HG03159 (cell line): Measurements from ENCODE around the gene ALDH4A1.

ENCODE experiments used
- ATAC-seq: cut with Tn5 transposase; IDR thresholded peaks from one replicate; pipeline ENCODE4 v1.9.1; 2021; ENCODE audit warnings: mild to moderate bottlenecking, moderate library complexity; ENCODE audit not compliant: unreplicated experiment

ALDH4A1 gene

GRCh38 chr1:18922848-18923755 is 20.7 kb upstream of the ALDH4A1 start:
- ATAC-seq: no peak

GRCh38 chr1:18922319-18922726 is 20.0 kb upstream of the ALDH4A1 start:
- no peak for ATAC-seq

DNA sequence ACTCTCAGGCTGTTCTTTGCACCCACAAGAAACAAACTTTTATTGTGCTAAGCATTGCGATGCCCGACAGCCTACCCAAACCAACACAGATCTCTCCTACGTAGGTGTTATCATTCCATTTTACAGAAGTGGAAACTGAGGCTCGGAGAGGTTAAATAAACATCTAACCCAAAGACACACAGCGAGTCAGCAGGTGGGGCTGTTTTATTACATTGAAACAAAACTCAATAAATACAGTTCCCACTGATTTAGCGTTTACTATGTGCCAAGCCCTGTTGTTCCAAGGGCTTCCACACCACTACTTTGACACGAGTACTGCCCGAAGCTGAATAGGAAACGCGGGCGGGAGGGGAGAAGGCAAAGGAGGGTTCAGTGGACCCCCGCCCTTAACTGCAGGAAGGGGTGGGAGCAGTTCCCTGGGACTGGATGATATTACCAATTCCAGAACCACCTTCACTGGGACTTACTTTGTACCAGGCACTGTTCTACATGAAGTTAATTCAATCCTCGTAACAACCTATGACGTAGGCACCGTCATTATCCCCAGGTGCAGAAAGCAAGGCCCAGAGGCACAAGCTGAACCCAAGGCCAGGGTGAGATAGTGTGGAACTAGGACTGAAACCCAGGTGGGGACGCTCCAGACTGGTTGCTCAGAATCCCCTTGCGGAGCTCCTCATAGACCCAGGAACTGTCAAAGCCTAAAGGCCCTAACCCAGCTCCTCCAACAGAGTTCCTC is 19.3 kb upstream of the ALDH4A1 start:
- no peak for ATAC-seq

- no peak for ATAC-seq
Measured at GRCh38 chr1:18920931-18921330, 18.6 kb upstream of the ALDH4A1 start.

DNA sequence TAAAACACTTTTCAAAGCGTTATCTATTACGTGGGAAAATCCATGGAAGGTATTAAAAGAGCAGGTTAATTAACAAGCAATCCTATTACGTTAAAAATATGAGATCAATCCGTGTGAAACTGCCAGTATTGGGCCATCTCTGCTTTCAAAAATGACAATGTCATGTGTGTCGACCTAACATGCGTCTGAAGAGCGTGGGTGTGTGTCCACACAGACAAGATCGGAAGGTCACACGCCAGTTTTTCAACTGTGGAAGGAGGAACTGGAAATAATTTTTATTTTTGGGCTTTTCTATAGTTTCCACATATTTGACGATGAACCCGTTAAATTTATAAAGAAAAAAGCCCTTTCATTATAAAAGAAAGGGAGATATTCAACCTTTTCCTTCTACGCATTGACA is 17.6 kb upstream of the ALDH4A1 start:
- no peak for ATAC-seq

DNA sequence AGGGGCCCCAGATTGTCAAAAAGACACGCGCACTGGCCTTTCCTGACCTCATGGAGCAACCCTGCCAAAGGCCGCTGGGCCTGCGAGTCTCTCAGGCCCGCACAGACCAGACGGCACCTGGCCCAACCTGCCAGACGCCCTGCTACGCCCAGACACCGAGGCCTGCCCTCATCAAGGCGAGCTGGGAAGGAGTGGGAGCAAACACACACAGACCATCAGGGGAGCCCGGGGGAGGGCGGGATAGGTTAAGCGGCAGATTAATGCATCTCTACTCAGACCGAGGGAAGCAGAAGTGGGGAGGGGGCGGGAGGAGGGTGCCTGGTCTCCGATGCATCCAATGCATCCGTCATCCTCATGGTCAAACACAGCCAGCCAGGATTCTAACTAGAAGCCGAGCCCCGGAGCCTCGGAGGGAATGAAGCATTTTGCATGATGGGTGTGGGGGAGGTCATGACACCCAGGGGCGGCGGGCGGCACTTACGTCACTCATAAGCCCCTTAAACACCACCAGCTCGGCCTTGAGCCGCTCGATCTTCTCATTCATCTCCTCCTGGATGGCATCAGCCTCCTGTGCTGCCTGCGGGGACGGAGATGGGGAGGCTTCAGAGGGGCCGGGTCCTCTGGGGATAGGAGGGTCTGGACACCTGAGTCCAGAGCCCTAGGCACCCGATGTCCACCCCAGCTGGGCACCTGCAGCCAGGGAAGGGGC is 17.0 kb upstream of the ALDH4A1 start:
- no peak for ATAC-seq

GRCh38 chr1:18918417-18918816 is 16.1 kb upstream of the ALDH4A1 start:
- ATAC-seq: no peak

DNA sequence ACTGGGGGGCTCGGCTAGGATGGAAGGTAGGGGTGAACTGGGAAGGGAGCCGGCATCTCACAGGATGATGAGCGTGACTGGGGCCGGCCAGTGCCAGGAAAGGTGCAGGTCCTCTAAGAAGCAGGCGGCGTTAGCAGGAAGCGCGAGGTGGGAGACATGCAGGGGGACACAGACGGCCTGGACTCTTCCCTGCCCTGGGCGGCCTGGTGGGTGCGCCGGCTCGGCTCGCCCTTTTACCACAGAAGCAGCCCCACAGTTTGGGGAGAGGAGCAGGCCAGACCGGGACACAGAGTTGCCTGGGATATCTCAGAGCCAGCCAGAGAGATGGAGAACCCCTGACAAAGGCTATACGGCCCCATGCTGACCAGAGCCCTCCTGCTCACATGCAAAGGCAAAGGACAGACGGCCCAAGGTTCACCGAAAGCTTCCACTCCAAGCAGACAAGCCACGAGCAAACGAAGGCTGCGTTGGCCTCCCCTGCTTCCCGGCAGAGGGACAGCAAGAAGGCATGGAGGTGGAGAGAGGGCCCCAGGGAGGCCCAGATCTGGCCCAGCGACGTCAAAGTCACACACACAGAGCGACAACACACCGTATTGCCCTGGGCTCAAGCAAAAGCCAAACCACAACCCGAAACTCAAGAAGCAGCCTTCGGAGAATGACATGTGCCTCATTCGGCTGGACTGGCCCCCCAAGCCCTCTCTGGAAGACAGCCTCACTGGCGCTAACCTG is 14.9 kb upstream of the ALDH4A1 start:
- no peak for ATAC-seq

- no peak for ATAC-seq
Measured at GRCh38 chr1:18915341-18915740, 13.0 kb upstream of the ALDH4A1 start.

GRCh38 chr1:18913065-18913835 is 10.9 kb upstream of the ALDH4A1 start:
- ATAC-seq: no peak

GRCh38 chr1:18912550-18912949 is 10.2 kb upstream of the ALDH4A1 start:
- ATAC-seq: no peak

DNA sequence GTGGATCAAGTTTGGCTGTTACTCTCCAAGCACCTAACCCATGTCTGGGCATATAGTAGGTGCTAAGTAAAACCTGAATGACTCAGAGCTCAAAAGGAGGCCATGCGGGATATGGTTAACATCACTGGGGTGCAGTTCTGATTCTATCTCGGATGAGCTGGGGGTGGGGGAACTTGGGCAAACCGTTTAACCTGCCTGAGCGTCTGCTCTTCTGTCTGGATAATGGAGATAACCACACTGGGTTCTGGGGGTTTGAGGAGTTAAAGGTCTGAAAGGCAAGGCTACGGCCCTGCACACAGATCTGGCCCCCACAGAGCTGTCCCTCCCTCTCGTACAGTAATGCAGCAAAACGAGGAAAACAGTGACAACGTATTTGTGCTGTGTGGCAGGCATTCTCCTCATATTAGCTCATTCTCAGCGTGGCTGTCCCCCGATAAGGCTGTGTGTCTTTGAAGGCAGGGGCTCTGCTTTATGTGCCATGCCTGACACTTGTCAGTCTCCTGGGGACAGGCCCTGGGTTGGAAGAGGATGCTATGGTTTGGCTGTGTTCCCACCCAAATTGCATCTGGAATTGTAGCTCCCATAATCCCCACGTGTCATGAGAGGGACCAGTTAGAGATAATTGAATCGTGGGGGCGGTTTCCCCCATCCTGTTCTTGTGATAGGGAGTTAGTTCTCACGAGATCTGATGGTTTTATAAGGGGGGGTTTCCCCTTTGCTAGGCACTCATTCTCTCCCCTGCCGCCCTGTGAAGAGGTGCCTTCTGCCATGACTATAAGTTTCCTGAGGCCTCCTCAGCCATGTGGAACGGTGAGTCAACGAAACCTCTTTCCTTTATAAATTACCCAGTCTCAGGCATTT is 6.8 kb upstream of the ALDH4A1 start:
- ATAC-seq: no peak

DNA sequence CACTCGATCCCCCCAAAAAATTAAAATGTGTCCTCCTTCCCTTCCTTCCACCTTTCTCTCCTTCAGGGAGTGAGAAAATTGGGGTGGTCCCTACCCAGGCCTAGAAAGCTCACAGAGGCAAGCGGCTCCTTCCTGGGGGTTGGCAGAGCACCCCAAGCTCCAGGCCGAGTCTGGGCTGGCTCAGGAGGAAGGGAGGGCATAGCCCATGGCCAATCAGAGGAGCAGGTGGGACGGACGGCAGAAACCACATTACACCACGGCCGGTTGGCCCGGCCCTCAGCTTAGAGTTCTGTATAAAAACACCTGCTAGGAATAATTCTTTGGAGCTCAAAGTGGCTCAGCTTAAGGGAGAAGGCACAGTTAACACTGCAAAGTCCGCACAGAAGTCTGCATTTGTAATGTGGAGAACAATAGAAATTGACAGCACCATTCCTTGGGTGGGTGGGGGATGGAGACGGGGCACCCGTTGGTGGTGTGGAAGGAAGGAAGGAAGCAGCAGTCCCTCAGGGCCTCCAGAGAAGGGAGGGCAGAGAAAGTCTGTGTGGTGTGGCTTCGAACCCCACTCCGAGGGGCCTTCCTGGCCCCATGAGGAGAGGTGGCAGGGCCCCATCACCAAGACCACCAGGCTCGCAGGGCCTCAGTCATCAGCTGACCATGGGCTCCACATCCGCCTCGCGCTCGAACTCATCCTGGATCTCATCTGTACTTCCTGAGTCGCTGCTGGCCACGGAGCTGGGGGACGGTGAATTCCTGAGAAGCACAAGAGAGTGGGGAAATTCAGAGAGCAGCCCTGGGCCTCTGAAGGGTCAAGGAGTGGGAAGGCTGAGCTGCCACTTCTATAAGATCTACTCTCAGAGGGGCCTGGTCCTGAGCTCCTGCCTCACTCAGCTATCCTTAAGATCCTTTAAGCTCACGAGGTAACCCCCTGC is 5.8 kb upstream of the ALDH4A1 start:
- ATAC-seq: no peak

DNA sequence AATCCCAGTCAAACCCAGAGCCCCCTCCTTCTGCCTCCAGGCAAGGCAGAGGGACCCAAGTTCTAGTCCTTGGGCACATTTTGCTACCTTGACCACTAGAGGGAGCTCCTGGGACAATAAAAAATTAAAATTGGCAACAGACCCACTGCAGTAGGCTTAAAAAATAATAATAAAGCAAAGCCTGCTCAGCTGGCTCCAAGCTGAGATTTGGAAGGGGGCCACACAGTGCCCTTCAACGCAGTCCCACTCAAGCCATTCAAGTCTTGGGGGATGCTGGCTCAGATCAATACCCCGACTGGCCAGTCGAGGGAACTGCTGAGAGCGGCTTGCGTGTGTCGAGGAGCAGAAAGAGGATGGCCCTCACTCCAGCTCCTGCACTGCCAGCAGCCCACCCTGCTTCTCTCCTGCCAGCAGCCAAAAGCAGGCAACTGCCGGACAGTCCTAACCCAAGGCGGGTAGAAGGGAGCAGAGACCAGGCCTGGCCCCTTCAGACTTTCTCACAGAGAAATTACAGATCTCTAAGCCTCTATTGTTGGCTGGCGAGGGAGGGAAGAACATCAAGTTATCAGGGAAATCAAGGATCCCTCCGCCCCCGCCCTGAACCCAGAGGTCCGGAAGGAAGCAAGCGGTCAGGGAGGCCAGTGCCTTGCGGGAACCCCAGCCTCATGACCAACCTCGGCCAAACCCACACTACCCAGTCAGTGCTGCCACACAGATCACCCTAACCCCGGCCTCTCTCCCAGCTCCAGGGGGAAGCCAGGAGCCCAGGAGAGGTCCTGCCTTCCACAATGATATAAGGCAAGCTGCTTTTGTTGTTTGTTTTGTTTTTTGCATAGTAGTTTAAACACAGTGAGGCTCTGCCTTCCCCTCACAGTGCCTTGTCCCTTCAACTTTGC is 4.9 kb upstream of the ALDH4A1 start:
- ATAC-seq: no peak

- ATAC-seq: no peak
Measured at GRCh38 chr1:18903291-18903756, 969 bp upstream of the ALDH4A1 start.

GRCh38 chr1:18901952-18902522 is 318 bp downstream of the ALDH4A1 start:
- peak; percentile 4 for ATAC-seq
